NCI-H1105 treated with DMSO at 0.1 percent for 48 hours (cell line): ENCODE results near the gene SGSM2.

Experiments used
- DNase-seq: peaks from one replicate; lab custom pipeline; 2025; lab: John Stamatoyannopoulos, UW

SGSM2 gene

GRCh38 chr17:2368359-2368758 is 31.1 kb downstream of the SGSM2 start:
- no peak for DNase-seq

DNA sequence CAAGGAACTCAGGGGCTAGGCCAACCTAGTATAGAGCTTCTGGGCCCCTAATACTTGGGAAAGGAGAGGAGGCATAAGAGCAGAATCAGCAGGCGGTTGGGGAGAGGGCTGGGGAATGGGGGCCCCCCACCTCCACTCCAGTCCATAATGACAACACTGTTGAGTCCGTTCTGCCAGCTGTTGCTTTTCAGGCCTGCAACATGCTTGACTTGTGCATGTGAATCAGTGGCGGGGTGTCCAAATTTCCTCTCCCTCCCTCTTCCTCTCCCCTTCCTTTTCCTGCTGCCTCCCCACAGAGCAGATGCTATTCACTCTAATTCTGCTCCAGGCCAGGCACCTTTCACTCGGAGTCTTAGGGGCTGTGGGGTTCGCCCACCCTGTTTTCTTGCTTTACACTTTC is 31.7 kb downstream of the SGSM2 start:
- no peak for DNase-seq

GRCh38 chr17:2369551-2370210 is 32.4 kb downstream of the SGSM2 start:
- DNase-seq = no peak

- no peak for DNase-seq
These were observed 32.9 kb downstream of the SGSM2 start for GRCh38 chr17:2370211-2370589.

- no peak for DNase-seq
These were observed 34.2 kb downstream of the SGSM2 start for GRCh38 chr17:2371183-2372130.

DNA sequence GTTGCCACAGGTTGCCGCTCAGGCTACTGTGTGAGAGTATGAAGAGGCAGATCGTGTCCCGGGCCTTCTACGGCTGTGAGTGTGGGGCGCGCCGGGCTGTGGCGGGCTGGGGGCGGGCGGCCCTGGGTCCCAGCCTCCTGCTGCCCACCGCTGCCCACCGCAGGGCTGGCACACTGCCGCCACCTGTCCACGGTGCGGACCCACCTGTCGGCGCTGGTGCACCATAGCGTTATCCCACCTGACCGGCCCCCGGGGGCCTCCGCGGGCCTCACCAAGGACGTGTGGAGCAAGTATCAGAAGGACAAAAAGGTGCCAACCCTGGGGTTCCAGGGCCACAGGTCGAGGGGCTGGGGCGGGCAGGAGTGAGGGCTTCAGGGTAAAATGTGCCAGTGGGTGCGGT is 34.9 kb downstream of the SGSM2 start:
- no peak for DNase-seq

DNA sequence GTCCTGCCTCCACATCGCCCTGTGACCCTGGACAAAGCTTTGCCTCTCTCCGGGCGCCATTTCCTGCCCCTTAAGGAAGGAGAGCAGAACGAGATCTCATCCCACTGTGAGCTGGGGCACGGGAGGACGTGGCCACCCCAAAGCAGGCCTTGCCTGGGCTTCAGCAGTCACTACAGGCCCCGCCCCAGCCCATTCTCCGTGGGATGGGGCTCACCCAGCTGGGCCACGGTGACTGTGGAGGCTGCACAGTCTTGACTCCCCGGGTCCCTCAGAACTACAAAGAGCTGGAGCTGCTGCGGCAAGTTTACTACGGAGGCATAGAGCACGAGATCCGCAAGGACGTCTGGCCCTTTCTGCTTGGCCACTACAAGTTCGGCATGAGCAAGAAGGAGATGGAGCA is 35.4 kb downstream of the SGSM2 start:
- no peak for DNase-seq

DNA sequence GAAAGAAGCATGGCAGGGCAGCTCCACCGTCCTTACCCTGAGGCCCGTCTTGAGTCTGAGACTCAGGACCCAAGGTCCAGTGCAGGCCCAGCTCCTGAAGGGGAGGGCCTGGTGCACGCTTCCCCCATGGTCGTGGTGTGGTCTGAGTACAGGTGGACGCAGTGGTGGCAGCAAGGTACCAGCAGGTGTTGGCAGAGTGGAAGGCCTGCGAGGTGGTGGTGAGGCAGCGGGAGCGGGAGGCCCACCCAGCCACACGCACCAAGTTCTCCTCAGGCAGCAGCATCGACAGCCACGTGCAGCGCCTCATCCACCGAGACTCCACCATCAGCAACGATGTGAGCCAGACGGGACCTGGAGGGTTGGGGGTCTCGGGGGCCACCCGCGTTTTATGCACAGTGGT is 35.9 kb downstream of the SGSM2 start:
- DNase-seq = no peak

DNA sequence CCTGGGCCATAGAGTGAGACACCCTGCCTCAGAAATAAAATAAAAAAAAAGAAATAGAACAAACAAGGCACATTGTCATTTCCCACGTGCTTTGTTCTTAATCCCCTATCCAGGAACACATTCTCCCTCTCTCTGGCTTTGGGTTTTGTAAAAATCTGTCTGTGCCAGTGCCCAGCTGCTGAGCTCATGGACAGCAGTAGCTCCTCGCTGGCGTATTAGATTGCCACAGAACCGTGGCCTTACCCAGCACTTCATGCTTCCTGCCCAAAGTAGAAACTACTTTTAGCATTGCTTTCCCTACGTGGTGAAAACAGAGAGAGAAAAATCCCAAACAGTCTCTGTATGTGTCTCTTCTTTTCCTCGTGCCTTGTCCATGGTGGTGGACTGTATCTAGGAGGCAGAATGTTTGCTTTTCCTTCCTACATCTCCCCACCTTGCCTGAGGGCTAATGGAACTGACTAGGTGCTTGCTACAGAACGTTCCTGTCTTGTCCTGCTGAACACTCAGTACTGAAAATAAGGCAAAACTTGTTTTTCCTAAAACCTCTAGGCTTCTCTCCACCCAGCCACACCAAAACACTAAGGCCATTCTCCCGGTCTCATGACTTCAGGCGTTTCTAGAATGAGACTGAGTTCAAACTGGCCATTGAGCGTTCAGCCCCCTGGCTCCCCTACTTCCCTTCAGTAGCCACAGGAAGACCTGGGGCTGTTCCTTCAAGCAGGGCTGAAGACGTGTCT is 37.4 kb downstream of the SGSM2 start:
- no peak for DNase-seq

GRCh38 chr17:2375406-2375805 is 38.1 kb downstream of the SGSM2 start:
- no peak for DNase-seq

- DNase-seq = no peak
These were observed 38.8 kb downstream of the SGSM2 start for GRCh38 chr17:2376107-2376506.

- no peak for DNase-seq
These were observed 40.4 kb downstream of the SGSM2 start for GRCh38 chr17:2377659-2378058.

DNA sequence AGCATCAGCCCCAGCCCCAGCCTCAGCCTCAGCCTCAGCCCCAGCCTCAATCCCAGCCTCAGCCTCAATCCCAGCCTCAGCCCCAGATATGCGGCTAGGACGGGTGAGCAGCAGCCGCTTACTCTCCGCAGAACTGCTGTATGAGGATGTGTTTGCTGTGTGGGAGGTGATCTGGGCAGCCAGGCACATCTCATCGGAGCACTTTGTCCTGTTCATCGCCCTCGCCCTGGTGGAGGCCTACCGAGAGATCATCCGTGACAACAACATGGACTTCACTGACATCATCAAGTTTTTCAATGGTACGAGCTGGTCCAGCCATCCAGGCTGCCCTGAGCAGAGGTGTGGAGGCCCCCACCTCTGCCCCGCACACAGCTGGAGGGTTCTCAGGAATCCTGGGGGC is 41.6 kb downstream of the SGSM2 start:
- no peak for DNase-seq

DNA sequence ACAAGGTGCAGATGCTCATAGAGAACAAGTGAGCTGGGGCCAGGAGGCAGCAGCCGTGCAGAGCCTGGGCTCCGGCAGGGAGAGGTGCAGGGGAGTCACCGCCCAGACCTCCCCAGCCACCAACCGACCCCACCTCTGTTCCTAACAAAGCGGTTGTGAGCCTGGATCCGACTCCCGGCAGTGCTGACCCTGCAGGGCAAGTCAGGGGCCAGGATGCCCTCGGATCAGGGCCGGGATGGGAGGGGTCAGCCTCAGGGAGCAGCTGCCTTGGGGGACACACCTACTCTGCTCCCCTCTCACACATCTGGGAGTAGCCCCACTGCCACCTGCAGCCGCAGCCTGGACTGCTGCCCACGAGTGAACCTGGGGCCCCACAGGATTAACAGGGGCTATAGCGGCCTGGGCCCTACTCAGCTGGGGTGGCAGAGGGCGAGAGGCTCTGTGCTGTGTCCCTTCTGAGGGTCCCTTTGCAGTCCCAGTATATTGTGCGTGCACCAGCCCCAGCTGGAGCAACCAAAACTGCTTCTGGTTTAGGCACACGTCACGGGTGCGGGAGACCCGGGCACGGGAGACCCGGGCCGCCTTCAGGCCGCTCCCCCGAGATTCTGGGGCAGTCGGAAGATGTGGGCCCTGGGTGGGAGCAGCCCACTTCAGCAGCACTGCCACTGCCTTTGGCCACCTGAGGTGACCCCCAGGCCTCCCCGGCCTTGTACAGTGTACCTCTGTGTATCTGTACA is 42.4 kb downstream of the SGSM2 start:
- no peak for DNase-seq

DNA sequence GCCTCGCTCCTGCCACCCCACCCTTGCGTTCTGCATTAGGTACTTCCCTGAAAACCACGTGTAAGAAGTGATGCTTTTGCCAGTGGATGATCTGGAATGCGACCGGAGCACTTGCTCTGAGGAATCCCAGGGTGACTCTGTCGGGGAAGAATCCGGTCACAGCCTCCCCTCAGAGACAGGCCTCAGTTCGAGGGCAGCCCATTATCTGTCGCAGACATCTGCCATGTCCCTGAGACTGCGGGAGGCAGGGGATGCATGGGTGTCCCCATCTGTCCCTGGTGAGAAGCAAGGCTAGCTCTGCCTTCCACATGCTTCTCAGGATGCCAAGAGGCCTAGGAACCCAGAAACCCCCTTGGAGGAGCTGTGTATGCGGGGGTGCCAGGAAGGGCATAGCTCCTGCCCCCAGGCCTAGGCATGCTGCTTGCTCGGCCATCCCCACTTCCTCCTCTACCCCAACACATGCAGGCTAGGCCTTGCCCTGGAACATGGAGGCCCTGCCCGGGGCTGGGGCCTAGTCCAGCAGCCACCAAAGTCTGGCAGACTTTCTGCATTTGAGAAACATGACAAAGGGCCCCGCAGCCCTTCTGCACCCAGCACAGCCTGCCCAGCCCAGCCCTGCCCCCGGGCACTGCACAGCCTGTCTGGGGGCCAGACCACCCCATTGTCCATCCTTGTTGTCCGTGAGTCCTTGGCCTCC is 43.1 kb downstream of the SGSM2 start:
- no peak for DNase-seq

- DNase-seq = no peak
These were observed 43.8 kb downstream of the SGSM2 start for GRCh38 chr17:2380950-2381649.

- no peak for DNase-seq
These were observed 46.4 kb downstream of the SGSM2 start for GRCh38 chr17:2383628-2384167.

GRCh38 chr17:2384439-2385127 is 47.3 kb downstream of the SGSM2 start:
- no peak for DNase-seq

DNA sequence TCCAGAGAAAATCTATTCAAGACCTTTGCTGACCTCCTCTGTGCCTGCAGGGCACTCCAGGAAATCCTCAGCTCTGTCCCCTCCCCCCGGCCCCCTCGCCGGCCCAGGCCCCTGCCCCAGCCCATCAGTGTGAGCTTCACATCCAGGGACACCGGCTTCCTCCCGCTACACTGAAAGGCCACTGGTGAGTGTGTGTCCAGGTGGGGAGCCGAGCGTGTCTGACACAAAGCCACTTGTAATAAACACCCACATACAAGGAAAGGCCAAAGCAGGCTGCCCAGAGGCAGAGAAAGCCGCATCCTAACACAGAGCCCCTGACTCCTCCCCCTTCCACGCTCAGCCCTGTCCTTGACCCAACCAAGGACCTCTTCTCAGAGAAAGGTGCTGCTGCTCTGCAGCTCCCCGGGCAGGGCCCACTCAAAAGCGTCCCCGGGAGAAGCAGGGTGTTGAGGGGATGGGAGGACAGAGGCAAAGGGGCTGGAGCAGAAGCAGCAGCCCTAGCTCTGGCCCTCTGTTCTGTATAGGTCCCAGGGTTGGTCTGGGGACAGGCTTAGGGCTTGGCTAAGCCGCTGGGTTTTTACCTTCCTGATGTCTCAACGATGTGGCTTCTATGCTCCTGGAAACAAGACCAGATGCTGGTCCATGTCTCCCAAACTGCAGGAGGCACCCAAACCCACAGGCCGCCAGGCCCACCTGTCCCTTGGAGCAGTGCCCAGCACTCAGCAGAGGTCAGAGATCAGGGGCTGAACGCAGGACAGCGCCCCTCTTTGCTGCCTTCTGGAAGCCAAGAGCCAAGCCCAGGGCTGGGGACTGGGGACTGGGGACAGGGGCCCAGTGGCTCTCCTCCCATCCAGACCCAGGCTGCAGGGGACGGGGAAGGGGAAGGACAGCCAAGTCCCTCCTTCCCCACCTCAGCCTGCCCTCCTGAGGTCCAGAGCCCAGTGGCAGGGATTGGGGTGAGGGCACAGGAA is 48.2 kb downstream of the SGSM2 start:
- DNase-seq = no peak
